SH-SY5Y (cell line): ENCODE data around the gene SLC30A3.

Experiments used
- GATA2 ChIP-seq: IDR thresholded peaks from 2 replicates; pipeline ENCODE4 v1.6.1; 2011; ENCODE audit warnings: mild to moderate bottlenecking, low read depth, low read length
- GATA3 ChIP-seq: IDR thresholded peaks from 2 replicates; pipeline ENCODE4 v1.6.1; 2011; ENCODE audit warnings: low read depth, mild to moderate bottlenecking, low read length, moderate library complexity

GRCh38 chr2:27208486-27209050 lies 54.3 kb downstream of the SLC30A3 start:
- no peak for TF ChIP-seq GATA2
- no peak for TF ChIP-seq GATA3
